Skeletal muscle tissue (tissue), 4 donors: Measurements from ENCODE around the gene FOXP1. TPM values are rescaled to one million over a fixed set of nuclear protein-coding genes. Genes with fewer than 3 reads are reported as not detected.

Source experiments
- H3K27ac ChIP-seq: one replicate; pipeline ENCODE4 v1.7.0; 2013; ENCODE audit warnings: mild to moderate bottlenecking, low read depth, low read length, inconsistent platforms
- H3K27me3 ChIP-seq, 3 donors: one replicate each; pipeline ENCODE4 v1.7.0; 2013; ENCODE audit warnings: low read length in 3 of 3; ENCODE audit not compliant: control insufficient read depth in 3 of 3, insufficient read depth in 3 of 3
- H3K36me3 ChIP-seq, 3 donors: one replicate each; pipeline ENCODE4 v1.7.0; 2013; ENCODE audit warnings: low read length in 3 of 3; ENCODE audit not compliant: control insufficient read depth in 3 of 3, insufficient read depth in 3 of 3
- H3K4me1 ChIP-seq, 3 donors: one replicate each; pipeline ENCODE4 v1.7.0; 2013; ENCODE audit warnings: low read length in 3 of 3, mild to moderate bottlenecking in 3 of 3; ENCODE audit not compliant: control insufficient read depth in 3 of 3, insufficient read depth in 3 of 3
- H3K4me3 ChIP-seq, 3 donors: one replicate each; pipeline ENCODE4 v1.7.0; 2013; ENCODE audit warnings: low read length in 3 of 3
- H3K9ac ChIP-seq, 3 donors: one replicate each; pipeline ENCODE4 v1.7.0; 2013; ENCODE audit warnings: low read length in 3 of 3, mild to moderate bottlenecking in 3 of 3, moderate library complexity in 2 of 3, low read depth in 1 of 3
- H3K9me3 ChIP-seq, 3 donors: one replicate each; pipeline ENCODE4 v1.7.0; 2013; ENCODE audit warnings: low read length in 3 of 3; ENCODE audit not compliant: control insufficient read depth in 3 of 3
- total RNA-seq: library from RNA; depleted of rRNA; stranded (reverse); fragments of >200 nt; gene quantifications from one replicate; pipeline ENCODE4 v1.2.3, GENCODE V29; 2014
- donor health status: Osteomylitis.

Gene FOXP1
- total RNA-seq, 1 donor from 2014 or later = 36.0 TPM

DNA sequence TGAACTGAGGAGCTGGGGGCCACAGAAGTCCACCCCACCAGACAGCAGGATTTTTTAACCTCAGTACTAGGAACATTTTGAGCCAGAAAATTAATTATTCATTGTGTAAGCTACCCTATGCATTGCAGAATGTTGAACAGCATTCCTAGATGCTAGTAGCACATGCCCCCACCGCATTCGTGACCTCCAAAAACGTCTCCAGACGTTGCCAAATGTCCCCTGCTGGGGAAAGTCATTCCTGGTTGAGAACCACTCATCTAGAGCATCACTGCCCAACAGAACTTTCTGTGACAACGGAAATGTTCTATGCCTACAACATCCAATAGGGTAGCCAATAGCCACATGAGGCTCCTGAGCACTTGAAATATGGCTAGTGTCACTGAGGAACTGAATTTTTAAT is 333.5 kb downstream of the FOXP1 start:
- H3K9ac ChIP-seq = no peak overlapping the region
- no peaks in the 10 kb centered on the region for H3K9me3 ChIP-seq
- peaks cover 15 to 27% (median 22%) of the 10 kb centered on the region in 3 donors for H3K4me1 ChIP-seq
- H3K36me3 ChIP-seq = no peaks in the 10 kb centered on the region
- no peaks in the 10 kb centered on the region for H3K27me3 ChIP-seq
- no peak overlapping the region for H3K27ac ChIP-seq
- no peak overlapping the region for H3K4me3 ChIP-seq

DNA sequence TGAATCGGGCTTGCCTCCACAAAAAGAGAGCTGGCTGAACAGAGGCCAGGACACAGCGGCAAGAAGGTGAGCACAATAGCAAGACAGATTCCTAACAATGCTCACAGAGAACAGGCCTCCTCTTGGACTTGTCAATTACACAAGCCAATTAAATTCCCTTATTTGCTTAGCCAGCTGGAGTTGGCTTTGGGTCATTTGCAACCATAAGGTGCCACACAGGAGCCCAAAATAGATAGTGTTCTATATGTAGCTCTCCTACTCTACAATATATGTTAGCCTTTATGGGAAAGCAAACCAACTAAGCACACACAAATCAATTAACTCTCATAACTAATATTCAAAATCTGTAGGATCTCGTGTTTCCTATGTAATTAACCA is 335.6 kb downstream of the FOXP1 start:
- Histone ChIP-seq H3K9me3 (no peaks in the 10 kb centered on the region), H3K4me3 (no peak overlapping the region), H3K27ac (no peak overlapping the region), H3K9ac (no peak overlapping the region), H3K4me1 (peaks cover 11 to 18% (median 15%) of the 10 kb centered on the region in 3 donors), H3K27me3 (no peaks in the 10 kb centered on the region), H3K36me3 (no peaks in the 10 kb centered on the region)

- Histone ChIP-seq H3K27me3 (no peaks in the 10 kb centered on the region), H3K9ac (no peak overlapping the region), H3K4me3 (no peak overlapping the region), H3K4me1 (peaks cover 11 to 18% (median 15%) of the 10 kb centered on the region in 3 donors), H3K36me3 (no peaks in the 10 kb centered on the region), H3K27ac (no peak overlapping the region), H3K9me3 (no peaks in the 10 kb centered on the region)
Observed at GRCh38 chr3:71247221-71247957, 336.1 kb downstream of the FOXP1 start.

DNA sequence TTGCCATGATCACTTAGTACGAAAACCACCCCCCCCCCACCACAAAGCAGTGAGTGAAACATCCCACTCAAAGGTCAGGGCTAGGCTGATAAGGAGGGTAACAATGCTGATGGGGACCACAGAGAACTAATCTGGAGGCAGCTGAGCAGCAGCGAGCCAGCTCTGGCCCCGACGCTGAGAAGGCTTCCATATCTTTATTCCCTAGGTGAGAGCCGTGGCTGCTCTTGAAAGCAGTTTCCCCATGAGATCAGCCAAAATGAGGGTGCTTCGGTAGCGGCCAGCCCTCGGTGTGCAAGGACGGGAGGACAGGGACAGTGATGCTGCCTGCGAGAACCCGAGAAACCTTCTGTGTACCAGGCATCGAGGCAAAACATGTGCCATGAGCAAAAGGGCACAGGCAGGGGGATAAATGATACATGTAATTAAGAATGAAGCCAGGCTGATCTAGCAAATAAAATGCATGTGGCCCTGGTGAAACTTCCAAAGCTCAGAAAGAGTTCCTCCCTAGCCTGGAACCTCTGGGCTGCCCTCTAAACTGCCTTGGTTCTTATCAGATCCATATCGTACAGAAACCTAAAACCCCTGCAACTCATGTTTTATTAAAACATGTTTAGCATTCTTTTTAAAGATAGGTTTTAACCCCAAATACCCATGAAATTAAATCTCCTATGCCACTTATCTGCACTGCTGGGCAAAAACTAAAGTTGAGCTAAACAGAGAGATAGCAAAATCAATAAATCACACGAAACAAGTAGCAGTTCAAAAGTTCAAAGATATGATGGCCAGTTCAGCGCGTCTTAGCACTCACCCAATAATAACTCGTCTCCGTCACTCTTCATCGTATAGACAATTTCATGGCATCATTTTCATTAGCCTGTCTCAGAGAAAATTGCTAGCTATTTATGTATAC is 337.3 kb downstream of the FOXP1 start:
- peaks cover 11 to 18% (median 15%) of the 10 kb centered on the region in 3 donors for H3K4me1 ChIP-seq

DNA sequence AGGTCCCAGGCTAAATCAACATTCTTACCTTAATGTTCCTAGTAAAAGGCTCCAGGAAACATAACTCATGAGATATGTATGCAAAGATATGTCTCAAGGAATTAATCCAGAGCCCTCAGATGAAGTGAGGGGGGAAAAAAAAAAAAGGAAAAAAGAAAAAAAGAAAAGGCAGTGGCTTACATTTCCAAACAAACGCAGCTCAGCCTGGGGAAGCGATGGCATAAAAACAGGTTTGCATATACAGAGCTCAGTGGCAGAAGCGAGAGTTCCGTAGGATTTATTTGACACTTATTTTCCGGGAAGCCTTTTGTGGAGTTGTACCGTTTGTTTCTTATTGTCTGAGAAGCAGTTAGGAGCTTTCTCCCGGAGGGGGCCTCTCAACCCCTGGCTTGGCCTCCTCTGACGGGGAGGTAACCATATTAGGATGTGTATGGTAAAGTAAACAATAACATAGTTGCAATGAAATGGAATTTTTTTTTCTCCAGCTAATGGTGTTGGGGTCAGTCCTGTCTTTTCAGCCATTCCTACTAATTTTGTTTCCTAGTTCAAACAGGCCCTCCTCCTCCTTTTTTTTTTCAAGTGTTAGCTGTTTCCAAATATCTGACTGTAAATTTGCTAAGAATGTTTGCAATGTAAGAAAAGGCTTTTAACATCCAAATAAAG is 338.6 kb downstream of the FOXP1 start:
- H3K36me3 ChIP-seq = no peaks in the 10 kb centered on the region
- no peaks in the 10 kb centered on the region for H3K9me3 ChIP-seq
- H3K27me3 ChIP-seq = no peaks in the 10 kb centered on the region
- H3K27ac ChIP-seq = no peak overlapping the region
- peaks cover 16 to 22% (median 18%) of the 10 kb centered on the region in 3 donors for H3K4me1 ChIP-seq
- peak overlapping the region in 1 of 3 donors; percentile 13 for H3K9ac ChIP-seq
- H3K4me3 ChIP-seq = no peak overlapping the region

More for the DNA sequence above, 337.3 kb downstream of the FOXP1 start:
- Histone ChIP-seq H3K36me3 (no peaks in the 10 kb centered on the region), H3K9ac (peak overlapping the region in 2 of 3 donors; percentile 41 to 54), H3K4me3 (peak overlapping the region in 1 of 3 donors; percentile 35), H3K9me3 (no peaks in the 10 kb centered on the region), H3K27me3 (no peaks in the 10 kb centered on the region), H3K27ac (no peak overlapping the region)

DNA sequence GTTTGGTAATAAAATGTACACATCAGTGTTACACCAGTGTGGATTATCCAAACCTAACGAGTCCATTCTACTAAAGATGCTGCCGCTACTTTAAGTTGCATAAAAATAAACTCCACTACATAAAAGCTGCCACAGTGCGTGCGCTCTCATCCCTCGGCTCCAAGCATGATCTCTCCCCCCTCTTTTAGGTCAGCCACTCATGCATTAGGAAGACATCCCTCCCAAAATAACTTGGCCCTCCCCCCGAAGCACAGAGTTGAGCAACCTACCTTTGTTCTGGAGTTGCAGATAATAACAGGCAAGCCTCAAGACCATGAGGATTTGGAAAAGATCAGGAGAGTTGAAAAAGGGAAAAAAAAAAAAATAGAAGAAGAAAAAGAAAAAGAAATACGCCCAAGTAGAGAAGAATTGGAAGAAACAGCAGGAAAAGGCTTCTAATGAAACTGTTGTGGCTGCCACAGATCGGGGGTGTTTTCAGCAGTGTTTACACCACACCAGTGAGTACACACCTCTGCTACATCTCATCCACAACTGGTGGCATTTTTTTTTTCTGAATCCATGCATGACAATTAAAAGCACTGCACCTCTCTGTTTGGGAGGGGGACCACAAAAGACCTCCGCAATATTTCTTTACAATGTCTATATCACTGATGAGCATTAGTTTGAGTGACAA is 339.2 kb downstream of the FOXP1 start:
- H3K4me1 ChIP-seq = peaks cover 14 to 21% (median 19%) of the 10 kb centered on the region in 3 donors
- no peak overlapping the region for H3K27ac ChIP-seq
- H3K9ac ChIP-seq = no peak overlapping the region
- no peaks in the 10 kb centered on the region for H3K36me3 ChIP-seq
- no peaks in the 10 kb centered on the region for H3K27me3 ChIP-seq
- no peaks in the 10 kb centered on the region for H3K9me3 ChIP-seq
- H3K4me3 ChIP-seq = no peak overlapping the region

DNA sequence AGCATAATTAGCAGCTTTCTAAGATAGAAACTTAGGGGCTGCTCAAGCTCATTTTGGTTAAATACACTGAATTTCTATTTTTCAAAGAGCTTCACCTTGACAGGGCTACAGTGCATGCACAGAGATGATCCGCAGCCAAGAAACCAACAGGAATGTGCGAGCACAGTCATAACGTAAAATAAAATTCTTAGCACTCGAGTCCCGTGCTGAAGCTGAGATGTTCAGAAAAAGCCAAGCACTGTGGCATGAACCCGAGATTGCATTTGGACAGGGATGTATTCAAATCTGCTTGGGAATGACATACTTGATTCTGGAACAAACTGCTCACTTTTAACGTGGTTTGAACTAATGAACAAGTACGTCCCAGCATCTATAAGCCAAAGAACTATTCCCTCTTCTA is 340.3 kb downstream of the FOXP1 start:
- H3K36me3 ChIP-seq = no peaks in the 10 kb centered on the region
- H3K9ac ChIP-seq = no peak overlapping the region
- H3K4me1 ChIP-seq = peaks cover 14 to 26% (median 22%) of the 10 kb centered on the region in 3 donors
- no peak overlapping the region for H3K27ac ChIP-seq
- no peak overlapping the region for H3K4me3 ChIP-seq
- H3K27me3 ChIP-seq = no peaks in the 10 kb centered on the region
- H3K9me3 ChIP-seq = no peaks in the 10 kb centered on the region

DNA sequence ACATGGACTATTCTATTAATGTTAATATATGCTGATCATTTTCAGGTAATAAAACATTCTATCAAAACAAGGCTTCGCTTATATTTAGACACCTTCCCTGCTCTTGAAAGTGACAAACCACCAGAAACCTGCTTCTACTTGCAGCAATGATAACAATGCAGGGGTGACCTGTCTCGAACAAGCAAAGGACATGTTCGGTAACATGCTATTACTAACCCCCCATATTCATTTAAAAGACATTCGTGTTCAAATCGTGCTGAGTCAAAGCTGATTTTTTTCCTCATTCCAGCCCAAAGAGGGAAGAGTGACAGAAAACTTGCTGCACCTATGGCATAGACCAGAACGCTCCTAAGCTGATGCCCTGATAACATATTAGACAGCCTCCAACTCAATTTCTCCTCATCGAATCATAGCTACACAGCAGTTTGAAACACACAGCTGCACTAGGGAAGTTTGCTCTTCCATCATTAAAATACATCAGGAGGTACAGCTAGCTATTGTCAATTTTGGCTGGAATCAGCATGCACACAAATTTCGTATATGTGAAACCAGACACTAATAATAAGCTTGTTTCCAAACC is 341.5 kb downstream of the FOXP1 start:
- no peaks in the 10 kb centered on the region for H3K36me3 ChIP-seq
- H3K4me3 ChIP-seq = no peak overlapping the region
- H3K9ac ChIP-seq = no peak overlapping the region
- H3K27me3 ChIP-seq = no peaks in the 10 kb centered on the region
- no peaks in the 10 kb centered on the region for H3K9me3 ChIP-seq
- no peak overlapping the region for H3K27ac ChIP-seq
- peaks cover 18 to 26% (median 23%) of the 10 kb centered on the region in 3 donors for H3K4me1 ChIP-seq

DNA sequence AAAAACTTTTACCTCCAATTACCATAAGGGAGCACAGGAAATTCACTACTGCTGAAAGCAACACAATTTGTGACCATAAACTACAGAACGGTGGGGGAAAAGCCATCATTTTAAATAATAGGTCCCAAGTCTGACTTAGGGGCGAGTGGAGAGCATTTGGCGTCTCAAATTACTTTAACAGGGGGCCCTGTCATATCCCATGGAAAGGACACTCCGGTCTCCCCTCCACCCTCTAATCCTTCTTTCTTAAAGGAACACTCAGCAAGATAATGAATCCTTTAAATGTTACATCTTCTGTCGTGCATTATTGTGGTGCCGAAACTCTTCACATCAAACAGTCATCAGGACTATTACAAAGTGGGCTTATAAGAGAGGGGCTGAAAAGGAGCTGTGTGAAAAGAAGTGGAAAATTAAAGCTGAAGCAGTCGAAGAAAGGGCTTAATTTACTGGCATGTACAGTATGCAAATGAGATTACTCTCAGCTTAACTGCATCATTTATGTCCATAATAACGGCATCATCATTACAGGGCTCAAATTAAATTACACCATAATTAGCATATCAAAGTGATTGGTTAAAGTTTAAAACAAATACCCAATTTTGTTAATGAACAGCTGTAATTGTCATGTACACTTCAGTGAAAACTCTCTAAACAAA is 342.2 kb downstream of the FOXP1 start:
- no peaks in the 10 kb centered on the region for H3K36me3 ChIP-seq
- H3K27me3 ChIP-seq = no peaks in the 10 kb centered on the region
- H3K4me3 ChIP-seq = no peak overlapping the region
- H3K9me3 ChIP-seq = no peaks in the 10 kb centered on the region
- no peak overlapping the region for H3K27ac ChIP-seq
- H3K4me1 ChIP-seq = peaks cover 16 to 26% (median 21%) of the 10 kb centered on the region in 3 donors
- H3K9ac ChIP-seq = no peak overlapping the region
